ENCODE data around the gene CSNK1E.

CSNK1E gene

DNA sequence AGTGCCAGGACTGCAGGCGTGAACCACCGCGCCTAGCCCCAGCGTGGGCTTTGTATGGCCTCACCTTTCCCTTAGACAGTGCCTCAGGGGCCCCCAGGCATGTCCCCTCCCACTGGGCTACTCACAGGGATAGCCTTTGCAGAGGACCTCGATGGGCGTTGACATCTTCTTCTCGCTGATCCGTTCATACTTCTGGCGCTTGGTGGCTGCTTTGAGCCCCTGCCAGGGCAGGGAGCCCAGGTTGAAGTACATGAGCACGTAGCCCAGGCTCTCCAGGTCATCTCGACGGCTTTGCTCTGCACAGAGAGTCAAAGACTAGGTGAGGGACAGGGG lies 17.5 kb downstream of the CSNK1E start:
- TF ChIP-seq, protein P1, sequence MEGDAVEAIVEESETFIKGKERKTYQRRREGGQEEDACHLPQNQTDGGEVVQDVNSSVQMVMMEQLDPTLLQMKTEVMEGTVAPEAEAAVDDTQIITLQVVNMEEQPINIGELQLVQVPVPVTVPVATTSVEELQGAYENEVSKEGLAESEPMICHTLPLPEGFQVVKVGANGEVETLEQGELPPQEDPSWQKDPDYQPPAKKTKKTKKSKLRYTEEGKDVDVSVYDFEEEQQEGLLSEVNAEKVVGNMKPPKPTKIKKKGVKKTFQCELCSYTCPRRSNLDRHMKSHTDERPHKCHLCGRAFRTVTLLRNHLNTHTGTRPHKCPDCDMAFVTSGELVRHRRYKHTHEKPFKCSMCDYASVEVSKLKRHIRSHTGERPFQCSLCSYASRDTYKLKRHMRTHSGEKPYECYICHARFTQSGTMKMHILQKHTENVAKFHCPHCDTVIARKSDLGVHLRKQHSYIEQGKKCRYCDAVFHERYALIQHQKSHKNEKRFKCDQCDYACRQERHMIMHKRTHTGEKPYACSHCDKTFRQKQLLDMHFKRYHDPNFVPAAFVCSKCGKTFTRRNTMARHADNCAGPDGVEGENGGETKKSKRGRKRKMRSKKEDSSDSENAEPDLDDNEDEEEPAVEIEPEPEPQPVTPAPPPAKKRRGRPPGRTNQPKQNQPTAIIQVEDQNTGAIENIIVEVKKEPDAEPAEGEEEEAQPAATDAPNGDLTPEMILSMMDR (IDR thresholded peaks at IDR 0.05; ENCODE audit: extremely low read depth, insufficient read depth, missing control alignments), result no peak
- in situ Hi-C loops (cut with MboI; ENCODE audit: low pct_unique_long_range_greater_than_20kb, low sequenced_read_pairs, unreplicated experiment), result no loop called here
- no peak for DNase-seq (ENCODE audit: low spot score)

- in situ Hi-C loops (cut with MboI; ENCODE audit: low pct_unique_long_range_greater_than_20kb, low sequenced_read_pairs, unreplicated experiment), result no loop called here
- peak; percentile 58 for DNase-seq (ENCODE audit: low spot score)
- TF ChIP-seq, protein P1 (IDR thresholded peaks at IDR 0.05; ENCODE audit: extremely low read depth, insufficient read depth, missing control alignments), result peak; percentile 71
Measured at GRCh38 chr22:38298312-38299005, 18.8 kb downstream of the CSNK1E start.

GRCh38 chr22:38296372-38296771 lies 20.9 kb downstream of the CSNK1E start:
- TF ChIP-seq, protein P1 (IDR thresholded peaks at IDR 0.05; ENCODE audit: extremely low read depth, insufficient read depth, missing control alignments), result no peak
- DNase-seq (ENCODE audit: low spot score), result no peak
- in situ Hi-C loops (cut with MboI; ENCODE audit: low pct_unique_long_range_greater_than_20kb, low sequenced_read_pairs, unreplicated experiment), result no loop called here

GRCh38 chr22:38295863-38296262 lies 21.4 kb downstream of the CSNK1E start:
- TF ChIP-seq, protein P1 (IDR thresholded peaks at IDR 0.05; ENCODE audit: extremely low read depth, insufficient read depth, missing control alignments), result no peak
- no peak for DNase-seq (ENCODE audit: low spot score)
- in situ Hi-C loops (cut with MboI; ENCODE audit: low pct_unique_long_range_greater_than_20kb, low sequenced_read_pairs, unreplicated experiment), result no loop called here

DNA sequence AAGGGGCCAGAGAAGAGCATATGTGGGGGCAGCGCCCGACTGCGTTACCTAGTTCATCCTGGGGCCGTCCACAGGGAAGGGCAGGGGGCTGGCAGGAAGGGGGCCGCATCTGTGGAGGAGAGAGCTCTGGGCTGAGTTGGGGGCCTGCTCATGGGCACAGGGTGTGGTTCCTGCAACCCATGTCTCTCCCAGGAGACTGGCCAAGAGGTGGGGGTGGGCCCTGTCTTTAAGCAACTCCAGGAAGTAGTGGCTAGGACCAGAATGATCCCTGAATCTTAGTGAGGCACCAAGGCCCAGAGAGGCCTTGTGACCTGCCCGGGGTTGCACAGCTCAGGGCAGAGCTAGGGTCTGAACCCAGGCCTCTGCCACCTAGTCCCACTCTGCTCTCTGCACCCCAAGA lies 21.9 kb downstream of the CSNK1E start:
- DNase-seq (ENCODE audit: low spot score), result no peak
- TF ChIP-seq, protein P1 (IDR thresholded peaks at IDR 0.05; ENCODE audit: extremely low read depth, insufficient read depth, missing control alignments), result no peak
- in situ Hi-C loops (cut with MboI; ENCODE audit: low pct_unique_long_range_greater_than_20kb, low sequenced_read_pairs, unreplicated experiment), result no loop called here

- DNase-seq (ENCODE audit: low spot score), result no peak
- in situ Hi-C loops (cut with MboI; ENCODE audit: low pct_unique_long_range_greater_than_20kb, low sequenced_read_pairs, unreplicated experiment), result no loop called here
- TF ChIP-seq, protein P1 (IDR thresholded peaks at IDR 0.05; ENCODE audit: extremely low read depth, insufficient read depth, missing control alignments), result no peak
Measured at GRCh38 chr22:38294193-38294592, 23.0 kb downstream of the CSNK1E start.
